SK-N-SH (cell line): Measurements from ENCODE around the gene PLEKHG5. TPM values are rescaled to one million over a fixed set of nuclear protein-coding genes. Genes with fewer than 3 reads are reported as not detected.
A peak's percentile ranks its signal among the peaks of the same experiment; 100 is the strongest.

ENCODE experiments used
- CTCF ChIA-PET: fragments of 300-600, 350-600 bp; formaldehyde crosslinking; extraction: SDS; loops from one replicate; lab custom pipeline; 2021; lab: Yijun Ruan, JAX
- POLR2A ChIA-PET: fragments of 350-600 bp; sonication (Branson Sonifier 250); formaldehyde crosslinking; extraction: SDS; loops from one replicate; lab custom pipeline; 2020; ENCODE audit warnings: antibody characterized with exemption, inconsistent platforms; lab: Yijun Ruan, JAX
- DNase-seq: peaks from one replicate; pipeline ENCODE4 v3.0.0; 2012
- H2AFZ ChIP-seq: fragments of 200-600 bp; sonication (generic); 2 replicates; pipeline ENCODE4 v1.8.1; 2016; ENCODE audit warnings: antibody characterized with exemption, mild to moderate bottlenecking, low read depth
- H3F3A ChIP-seq: fragments of 200-600 bp; sonication (generic); replicated peaks from 2 replicates; pipeline ENCODE3; 2016; ENCODE audit warnings: antibody characterized with exemption, mild to moderate bottlenecking; ENCODE audit not compliant: insufficient read depth
- H3K27ac ChIP-seq, 2 experiments: fragments of 200-500 bp in 1 of 2; fragments of 200-600 bp in 1 of 2; sonication (Bioruptor generic) in 1 of 2; sonication (generic), shearing (Covaris generic) in 1 of 2; 2 replicates each; pipeline versions ENCODE4 v1.5.1 to v1.6.1; 2014 to 2016; ENCODE audit warnings: low read depth in 2 of 2, inconsistent platforms in 1 of 2, low read length in 1 of 2, mild to moderate bottlenecking in 1 of 2, mixed read lengths in 1 of 2
- H3K27me3 ChIP-seq: fragments of 200-600 bp; sonication (generic), shearing (Covaris generic); 2 replicates; pipeline ENCODE4 v1.6.1; 2016; ENCODE audit warnings: mixed run types; ENCODE audit not compliant: insufficient read depth
- H3K36me3 ChIP-seq, 2 experiments: fragments of 200-500 bp in 1 of 2; fragments of 200-600 bp in 1 of 2; sonication (Bioruptor generic) in 1 of 2; sonication (generic) in 1 of 2; replicated peaks in 1 of 2; 2 replicates each; pipeline versions ENCODE3 to v1.5.1; 2014 to 2016; ENCODE audit warnings: low read length in 1 of 2, mild to moderate bottlenecking in 1 of 2; ENCODE audit not compliant: insufficient read depth in 2 of 2, control insufficient read depth in 1 of 2
- H3K4me1 ChIP-seq, 2 experiments: fragments of 200-500 bp in 1 of 2; fragments of 200-600 bp in 1 of 2; sonication (Bioruptor generic) in 1 of 2; sonication (generic), shearing (Covaris generic) in 1 of 2; 2 replicates each; pipeline versions ENCODE4 v1.5.1 to v1.6.1; 2014 to 2016; ENCODE audit warnings: low read depth in 1 of 2, low read length in 1 of 2, mixed run types in 1 of 2; ENCODE audit not compliant: insufficient read depth in 2 of 2, control insufficient read depth in 1 of 2
- H3K4me2 ChIP-seq: fragments of 200-600 bp; sonication (generic), shearing (Covaris generic); 2 replicates; pipeline ENCODE4 v1.6.1; 2017; ENCODE audit warnings: mixed run types
- H3K4me3 ChIP-seq, 2 experiments: fragments of 200-500 bp in 1 of 2; fragments of 200-600 bp in 1 of 2; sonication (Bioruptor generic) in 1 of 2; sonication (generic), shearing (Covaris generic) in 1 of 2; 2 replicates each; pipeline versions ENCODE4 v1.5.1 to v1.8.1; 2014 to 2016; ENCODE audit warnings: low read depth in 2 of 2, inconsistent platforms in 1 of 2, low read length in 1 of 2, mild to moderate bottlenecking in 1 of 2, mixed read lengths in 1 of 2, moderate library complexity in 1 of 2
- H3K79me2 ChIP-seq: fragments of 200-600 bp; sonication (generic); 2 replicates; pipeline ENCODE4 v1.8.1; 2017; ENCODE audit warnings: mild to moderate bottlenecking; ENCODE audit not compliant: insufficient read depth
- H3K9ac ChIP-seq: fragments of 200-600 bp; sonication (generic); 2 replicates; pipeline ENCODE4 v1.6.1; 2017; ENCODE audit warnings: mixed run types
- H3K9me2 ChIP-seq: fragments of 200-600 bp; sonication (generic); 2 replicates; pipeline ENCODE4 v1.6.1; 2017; ENCODE audit warnings: mixed run types
- H3K9me3 ChIP-seq: fragments of 200-600 bp; sonication (generic); 2 replicates; pipeline ENCODE4 v1.6.1; 2017; ENCODE audit warnings: mixed run types, mild to moderate bottlenecking, moderate library complexity
- H4K20me1 ChIP-seq: fragments of 200-600 bp; sonication (generic); 2 replicates; pipeline ENCODE4 v1.6.1; 2017; ENCODE audit warnings: mild to moderate bottlenecking, mixed run types; ENCODE audit not compliant: insufficient read depth
- CHD2 ChIP-seq: fragments of 150-350 bp; IDR thresholded peaks from 2 replicates; pipeline ENCODE4 v1.6.1; 2018; ENCODE audit warnings: low read length; ENCODE audit not compliant: partially characterized antibody
- ELF1 ChIP-seq: IDR thresholded peaks from 2 replicates; pipeline ENCODE4 v1.4.0; 2012
- EP300 ChIP-seq, 2 experiments: IDR thresholded peaks; 2 replicates each; pipeline versions ENCODE4 v1.4.0 to v1.6.1; 2012; ENCODE audit warnings: borderline replicate concordance in 1 of 2, low read depth in 1 of 2, low read length in 1 of 2
- EZH2phosphoT487 ChIP-seq: fragments of 200-600 bp; sonication (generic); IDR thresholded peaks from 2 replicates; pipeline ENCODE4 v1.6.1; 2017; ENCODE audit warnings: low read depth, mixed run types, mild to moderate bottlenecking, antibody characterized with exemption, moderate library complexity, borderline replicate concordance
- FOSL2 ChIP-seq: IDR thresholded peaks from 2 replicates; pipeline ENCODE4 v1.4.0; 2012; ENCODE audit warnings: low read depth, mild to moderate bottlenecking, moderate library complexity, borderline replicate concordance
- FOXJ3 ChIP-seq: sonication (generic); formaldehyde crosslinking; IDR thresholded peaks from 2 replicates; pipeline ENCODE4 v1.5.1; 2020; ENCODE audit warnings: mild to moderate bottlenecking, missing genetic modification reagents
- FOXM1 ChIP-seq: IDR thresholded peaks from 2 replicates; pipeline ENCODE4 v1.4.0; 2012; ENCODE audit warnings: low read depth, mild to moderate bottlenecking
- GABPA ChIP-seq: IDR thresholded peaks from 2 replicates; pipeline ENCODE4 v1.4.0; 2012; ENCODE audit warnings: low read depth, mild to moderate bottlenecking
- GATA2 ChIP-seq: sonication (generic); formaldehyde crosslinking; IDR thresholded peaks from 2 replicates; pipeline ENCODE4 v1.5.0; 2020; ENCODE audit warnings: mild to moderate bottlenecking, missing genetic modification reagents
- JUND ChIP-seq: IDR thresholded peaks from 2 replicates; pipeline ENCODE4 v1.4.0; 2012
- MEF2A ChIP-seq: IDR thresholded peaks from 2 replicates; pipeline ENCODE4 v1.4.0; 2012; ENCODE audit warnings: low read depth, borderline replicate concordance
- MXI1 ChIP-seq: IDR thresholded peaks from 2 replicates; pipeline ENCODE4 v1.6.1; 2012; ENCODE audit warnings: mild to moderate bottlenecking, low read depth, low read length, improper control_type of control experiment
- PBX3 ChIP-seq: IDR thresholded peaks from 2 replicates; pipeline ENCODE4; 2012
- POLR2AphosphoS5 ChIP-seq: IDR thresholded peaks from 2 replicates; pipeline ENCODE4 v1.6.1; 2012; ENCODE audit warnings: low read depth, low read length
- RAD21 ChIP-seq: IDR thresholded peaks from 2 replicates; pipeline ENCODE4 v1.6.1; 2012; ENCODE audit warnings: mild to moderate bottlenecking, low read length
- RXRA ChIP-seq: IDR thresholded peaks from 2 replicates; pipeline ENCODE4 v1.4.0; 2012; ENCODE audit warnings: low read depth, mild to moderate bottlenecking, borderline replicate concordance
- TAF1 ChIP-seq: IDR thresholded peaks from 2 replicates; pipeline ENCODE4 v1.6.1; 2012; ENCODE audit warnings: low read depth, mild to moderate bottlenecking, low read length, moderate library complexity, borderline replicate concordance
- TCF12 ChIP-seq: IDR thresholded peaks from 2 replicates; pipeline ENCODE4 v1.4.0; 2012
- TEAD4 ChIP-seq: IDR thresholded peaks from 2 replicates; pipeline ENCODE4 v1.4.0; 2012; ENCODE audit warnings: mild to moderate bottlenecking, borderline replicate concordance; ENCODE audit not compliant: insufficient read depth
- YY1 ChIP-seq: IDR thresholded peaks from 2 replicates; pipeline ENCODE4 v1.4.0; 2012; ENCODE audit warnings: low read depth, mild to moderate bottlenecking
- ZBTB33 ChIP-seq: IDR thresholded peaks from 2 replicates; pipeline ENCODE4 v1.4.0; 2012; ENCODE audit warnings: low read depth, borderline replicate concordance
- WGBS: methylation state at CpG from one replicate; pipeline ENCODE4 v1.1.6; 2017; ENCODE audit warnings: low lambda C conversion rate; 5-methylcytosine and 5-hydroxymethylcytosine counted together
- polyA plus RNA-seq, 3 experiments: library from polyadenylated mRNA; depleted of rRNA; stranded (reverse); fragments of >200 nt; gene quantifications; 2 replicates each; pipeline ENCODE4 v1.2.3, GENCODE V29; 2012
- TF ChIP-seq, protein P1 (sequence below): fragments of 200-600 bp; sonication (generic); IDR thresholded peaks from 2 replicates; pipeline ENCODE4 v1.6.1; 2017; ENCODE audit warnings: antibody characterized with exemption, mild to moderate bottlenecking, moderate library complexity
- TF ChIP-seq, protein P2 (sequence below): IDR thresholded peaks from 2 replicates; pipeline ENCODE4 v1.4.0; 2012; ENCODE audit warnings: low read depth
- TF ChIP-seq, protein P3 (sequence below): fragments of 150-350 bp; IDR thresholded peaks from 2 replicates; pipeline ENCODE4 v1.6.1; 2016; ENCODE audit warnings: mild to moderate bottlenecking, low read depth, low read length
- TF ChIP-seq, protein P4 (sequence below): IDR thresholded peaks from 2 replicates; pipeline ENCODE4 v1.4.0; 2012; ENCODE audit warnings: low read depth, borderline replicate concordance

Gene PLEKHG5
- polyA plus RNA-seq, 1 of the 3 experiments (the other 2 are of a cell fraction), result 14.9 TPM

DNA sequence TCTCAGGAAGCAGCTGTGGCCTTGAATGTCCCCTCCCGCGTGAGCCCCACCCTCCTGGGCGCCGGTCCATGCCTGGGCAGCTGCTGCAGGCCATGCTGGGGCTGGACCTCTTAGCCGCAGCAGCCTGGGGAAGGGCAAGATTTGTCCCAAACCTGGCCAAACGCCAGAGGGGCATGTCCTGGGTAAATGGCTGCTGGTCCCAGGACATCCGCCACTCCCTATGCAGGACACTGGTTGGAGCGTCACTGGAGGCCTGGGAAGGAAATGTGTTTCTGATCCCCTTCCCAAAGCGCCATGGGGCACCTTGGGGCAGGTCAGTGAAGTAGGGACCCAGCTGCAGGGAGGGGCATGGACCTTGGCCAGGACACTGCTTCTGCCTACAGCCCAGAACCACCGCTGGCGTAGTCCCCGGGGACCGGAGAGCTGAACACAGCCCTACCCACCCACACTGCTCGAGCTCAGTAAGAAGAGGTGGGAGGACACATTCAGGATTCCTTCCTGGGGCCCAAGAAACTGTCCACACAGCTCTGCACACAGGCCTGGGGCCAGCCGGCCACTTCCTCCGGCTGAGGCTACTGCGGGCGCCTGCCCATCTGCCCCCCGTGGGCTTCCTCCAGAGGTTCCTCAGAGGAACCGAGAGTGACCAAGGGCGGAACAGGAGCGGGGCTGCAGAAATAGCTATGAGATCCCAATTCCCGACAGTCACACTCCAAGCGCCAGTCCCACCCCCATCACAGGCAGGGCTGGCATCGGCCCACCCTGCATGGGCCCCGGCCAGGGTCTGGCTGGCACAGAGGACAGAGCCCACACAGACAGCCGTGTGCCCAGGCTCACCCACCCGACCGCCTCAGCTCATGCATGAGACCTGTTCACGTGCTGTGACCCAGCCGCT, 10.8 kb upstream of the PLEKHG5 start:
- DNase-seq, result peak; percentile 78
- Histone ChIP-seq H3K4me2 (no peak overlapping the region), H2AFZ (no peak overlapping the region)
- TF ChIP-seq, protein P1, sequence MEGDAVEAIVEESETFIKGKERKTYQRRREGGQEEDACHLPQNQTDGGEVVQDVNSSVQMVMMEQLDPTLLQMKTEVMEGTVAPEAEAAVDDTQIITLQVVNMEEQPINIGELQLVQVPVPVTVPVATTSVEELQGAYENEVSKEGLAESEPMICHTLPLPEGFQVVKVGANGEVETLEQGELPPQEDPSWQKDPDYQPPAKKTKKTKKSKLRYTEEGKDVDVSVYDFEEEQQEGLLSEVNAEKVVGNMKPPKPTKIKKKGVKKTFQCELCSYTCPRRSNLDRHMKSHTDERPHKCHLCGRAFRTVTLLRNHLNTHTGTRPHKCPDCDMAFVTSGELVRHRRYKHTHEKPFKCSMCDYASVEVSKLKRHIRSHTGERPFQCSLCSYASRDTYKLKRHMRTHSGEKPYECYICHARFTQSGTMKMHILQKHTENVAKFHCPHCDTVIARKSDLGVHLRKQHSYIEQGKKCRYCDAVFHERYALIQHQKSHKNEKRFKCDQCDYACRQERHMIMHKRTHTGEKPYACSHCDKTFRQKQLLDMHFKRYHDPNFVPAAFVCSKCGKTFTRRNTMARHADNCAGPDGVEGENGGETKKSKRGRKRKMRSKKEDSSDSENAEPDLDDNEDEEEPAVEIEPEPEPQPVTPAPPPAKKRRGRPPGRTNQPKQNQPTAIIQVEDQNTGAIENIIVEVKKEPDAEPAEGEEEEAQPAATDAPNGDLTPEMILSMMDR, result no peak
- TF ChIP-seq FOXJ3, result peak; percentile 51; the same call in 1 of the 2 replicates
- TF ChIP-seq TAF1, result no peak
- TF ChIP-seq PBX3, result no peak
- no peak for TF ChIP-seq EZH2phosphoT487
- peak; percentile 14 for TF ChIP-seq CHD2
- TF ChIP-seq ZBTB33, result no peak
- TF ChIP-seq, protein P2, sequence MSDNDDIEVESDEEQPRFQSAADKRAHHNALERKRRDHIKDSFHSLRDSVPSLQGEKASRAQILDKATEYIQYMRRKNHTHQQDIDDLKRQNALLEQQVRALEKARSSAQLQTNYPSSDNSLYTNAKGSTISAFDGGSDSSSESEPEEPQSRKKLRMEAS, result no peak
- no peak for TF ChIP-seq MEF2A
- TF ChIP-seq TEAD4, result no peak
- no peak for TF ChIP-seq GATA2 (CRISPR knock-in tag)
- TF ChIP-seq TCF12, result no peak
- TF ChIP-seq RAD21, result no peak
- no peak for TF ChIP-seq RXRA
- TF ChIP-seq, protein P3, sequence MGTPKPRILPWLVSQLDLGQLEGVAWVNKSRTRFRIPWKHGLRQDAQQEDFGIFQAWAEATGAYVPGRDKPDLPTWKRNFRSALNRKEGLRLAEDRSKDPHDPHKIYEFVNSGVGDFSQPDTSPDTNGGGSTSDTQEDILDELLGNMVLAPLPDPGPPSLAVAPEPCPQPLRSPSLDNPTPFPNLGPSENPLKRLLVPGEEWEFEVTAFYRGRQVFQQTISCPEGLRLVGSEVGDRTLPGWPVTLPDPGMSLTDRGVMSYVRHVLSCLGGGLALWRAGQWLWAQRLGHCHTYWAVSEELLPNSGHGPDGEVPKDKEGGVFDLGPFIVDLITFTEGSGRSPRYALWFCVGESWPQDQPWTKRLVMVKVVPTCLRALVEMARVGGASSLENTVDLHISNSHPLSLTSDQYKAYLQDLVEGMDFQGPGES, result no peak
- no peak for TF ChIP-seq ELF1
- no peak for TF ChIP-seq FOXM1
- TF ChIP-seq POLR2AphosphoS5, result no peak
- no peak for TF ChIP-seq GABPA
- TF ChIP-seq YY1, result no peak
- TF ChIP-seq EP300 (IDR thresholded peaks at IDR 0.05; ENCODE audit: borderline replicate concordance in 1 of 2, low read depth in 1 of 2, low read length in 1 of 2), result 0 out of 4 replicates have a peak, but pooled peaks of 1 of the 2 experiments have one; percentile 23
- no peak for TF ChIP-seq FOSL2
- no peak for TF ChIP-seq JUND
- TF ChIP-seq MXI1, result peak; percentile 73; the same call in 1 of the 2 replicates
- TF ChIP-seq, protein P4, sequence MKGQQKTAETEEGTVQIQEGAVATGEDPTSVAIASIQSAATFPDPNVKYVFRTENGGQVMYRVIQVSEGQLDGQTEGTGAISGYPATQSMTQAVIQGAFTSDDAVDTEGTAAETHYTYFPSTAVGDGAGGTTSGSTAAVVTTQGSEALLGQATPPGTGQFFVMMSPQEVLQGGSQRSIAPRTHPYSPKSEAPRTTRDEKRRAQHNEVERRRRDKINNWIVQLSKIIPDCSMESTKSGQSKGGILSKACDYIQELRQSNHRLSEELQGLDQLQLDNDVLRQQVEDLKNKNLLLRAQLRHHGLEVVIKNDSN, result no peak

More for the DNA sequence above, 10.8 kb upstream of the PLEKHG5 start:
- H3K27me3 ChIP-seq, result no peaks in the 10 kb centered on the region
- POLR2A ChIA-PET, result interaction anchor here (1.0 to 2.2 kb wide), 2 partner anchors 11 to 18 kb away, joined by 3 to 8 read pairs; partner anchors contain the start of gene PLEKHG5
- peak overlapping the region in 1 of 2 experiments; percentile 65; a peak in 1 of 4 replicates for H3K27ac ChIP-seq
- no peaks in the 10 kb centered on the region for H4K20me1 ChIP-seq
- H3K4me1 ChIP-seq, result peaks cover 0 to 81% of the 10 kb centered on the region in 2 experiments; a peak in 2 of 4 replicates
- 93% methylated on average over 5 of the region's 31 CpGs for WGBS
- CTCF ChIA-PET, result interaction anchor here (0.6 to 17.4 kb wide), 8 partner anchors 13 to 264 kb away, joined by 3 to 211 read pairs (median 5); partner anchors contain the start of genes NOL9, PLEKHG5 and TAS1R1
- H3F3A ChIP-seq, result no peaks in the 10 kb centered on the region
- no peaks in the 10 kb centered on the region for H3K9me2 ChIP-seq
- H3K36me3 ChIP-seq, result no peaks in the 10 kb centered on the region
- no peak overlapping the region for H3K9ac ChIP-seq
- no peaks in the 10 kb centered on the region for H3K79me2 ChIP-seq
- no peak overlapping the region for H3K4me3 ChIP-seq
- no peaks in the 10 kb centered on the region for H3K9me3 ChIP-seq
